MM.1S (cell line): ENCODE data around the gene ALG6.

Experiments used
- DNase-seq: peaks from one replicate; pipeline ENCODE4 v3.0.0-alpha.2; 2015
- H2AFZ ChIP-seq: fragments of 300-600 bp; sonication (generic); 2 replicates; pipeline ENCODE4 v1.6.0; 2016; ENCODE audit warnings: antibody characterized with exemption, low read length
- H3F3A ChIP-seq: fragments of 300-600 bp; sonication (generic); 2 replicates; pipeline ENCODE4 v1.6.1; 2016; ENCODE audit warnings: mild to moderate bottlenecking, antibody characterized with exemption, low read length, moderate library complexity, mixed read lengths; ENCODE audit not compliant: insufficient read depth
- H3K27ac ChIP-seq: fragments of 300-600 bp; sonication (generic); 2 replicates; pipeline ENCODE4 v1.5.1; 2016; ENCODE audit warnings: mild to moderate bottlenecking, low read length
- H3K27me3 ChIP-seq: fragments of 300-600 bp; sonication (generic); replicated peaks from 2 replicates; pipeline ENCODE4 v1.6.0; 2016; ENCODE audit warnings: low read length; ENCODE audit not compliant: insufficient read depth
- H3K36me3 ChIP-seq: fragments of 300-600 bp; sonication (generic); replicated peaks from 2 replicates; pipeline ENCODE4 v1.6.1; 2016; ENCODE audit warnings: mild to moderate bottlenecking, low read length, mixed read lengths; ENCODE audit not compliant: insufficient read depth
- H3K4me1 ChIP-seq: fragments of 300-600 bp; sonication (generic); 2 replicates; pipeline ENCODE4 v1.6.1; 2016; ENCODE audit warnings: low read length, mixed read lengths
- H3K4me2 ChIP-seq: fragments of 300-600 bp; sonication (generic); 2 replicates; pipeline ENCODE4 v1.6.0; 2016; ENCODE audit warnings: low read depth, low read length
- H3K4me3 ChIP-seq: fragments of 300-600 bp; sonication (generic); 2 replicates; pipeline ENCODE4 v1.5.1; 2016; ENCODE audit warnings: low read length, mixed read lengths
- H3K79me2 ChIP-seq: fragments of 300-600 bp; sonication (generic); 2 replicates; pipeline ENCODE4 v1.6.1; 2016; ENCODE audit warnings: mixed run types, low read length, mixed read lengths
- H3K9ac ChIP-seq: fragments of 300-600 bp; sonication (generic); 2 replicates; pipeline ENCODE4 v1.6.1; 2016; ENCODE audit warnings: low read length, mixed read lengths
- H3K9me2 ChIP-seq: fragments of 300-600 bp; sonication (generic); replicated peaks from 2 replicates; pipeline ENCODE4 v1.6.1; 2016; ENCODE audit warnings: mild to moderate bottlenecking, low read length, mixed read lengths; ENCODE audit not compliant: insufficient read depth
- H3K9me3 ChIP-seq: fragments of 300-600 bp; sonication (generic); replicated peaks from 2 replicates; pipeline ENCODE4 v1.6.1; 2016; ENCODE audit warnings: mild to moderate bottlenecking, low read length, mixed read lengths; ENCODE audit not compliant: insufficient read depth
- H4K20me1 ChIP-seq: fragments of 300-600 bp; sonication (generic); 2 replicates; pipeline ENCODE4 v1.6.1; 2016; ENCODE audit warnings: mild to moderate bottlenecking, low read length, moderate library complexity, mixed read lengths; ENCODE audit not compliant: insufficient read depth
- EZH2 ChIP-seq: fragments of 300-600 bp; sonication (generic); optimal IDR thresholded peaks from 2 replicates; pipeline ENCODE3; 2017; ENCODE audit warnings: low read depth, mild to moderate bottlenecking, antibody characterized with exemption, low read length, mixed read lengths
- EZH2phosphoT487 ChIP-seq: fragments of 300-600 bp; sonication (generic); IDR thresholded peaks from 2 replicates; pipeline ENCODE4 v1.6.1; 2018; ENCODE audit warnings: antibody characterized with exemption, low read length
- TF ChIP-seq, protein P1 (sequence below): fragments of 300-600 bp; sonication (generic); IDR thresholded peaks from 2 replicates; pipeline ENCODE4 v1.5.1; 2016; ENCODE audit warnings: antibody characterized with exemption, low read length, mixed read lengths

Gene ALG6

DNA sequence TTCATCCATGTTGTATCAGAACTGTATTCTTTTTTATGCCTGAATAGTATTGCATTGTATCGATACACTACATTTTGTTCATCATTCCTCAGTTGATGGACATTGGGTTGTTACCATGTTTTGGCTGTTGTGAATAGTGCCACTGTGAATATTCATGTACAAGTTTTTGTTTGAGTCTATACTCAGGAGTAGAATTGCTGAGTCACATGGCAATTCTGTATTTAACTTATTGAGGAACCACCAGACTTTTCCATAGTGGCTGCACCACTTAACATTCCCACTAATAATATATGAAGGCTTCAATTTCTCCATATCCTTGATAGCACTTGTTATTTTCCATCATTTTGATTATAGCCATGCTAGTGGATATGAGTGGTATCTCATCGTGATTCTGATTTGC lies 56.2 kb downstream of the ALG6 start:
- Histone ChIP-seq H3K27ac (no peak overlapping the region), H3K4me3 (no peak overlapping the region), H2AFZ (no peak overlapping the region), H3K4me1 (no peaks in the 10 kb centered on the region), H3K9me3 (no peaks in the 10 kb centered on the region), H3K79me2 (no peaks in the 10 kb centered on the region), H3K4me2 (no peak overlapping the region), H3K9me2 (no peaks in the 10 kb centered on the region), H4K20me1 (no peaks in the 10 kb centered on the region), H3K9ac (no peak overlapping the region), H3F3A (no peaks in the 10 kb centered on the region), H3K27me3 (no peaks in the 10 kb centered on the region), H3K36me3 (no peaks in the 10 kb centered on the region)
- no peak for DNase-seq
- TF ChIP-seq, protein P1, sequence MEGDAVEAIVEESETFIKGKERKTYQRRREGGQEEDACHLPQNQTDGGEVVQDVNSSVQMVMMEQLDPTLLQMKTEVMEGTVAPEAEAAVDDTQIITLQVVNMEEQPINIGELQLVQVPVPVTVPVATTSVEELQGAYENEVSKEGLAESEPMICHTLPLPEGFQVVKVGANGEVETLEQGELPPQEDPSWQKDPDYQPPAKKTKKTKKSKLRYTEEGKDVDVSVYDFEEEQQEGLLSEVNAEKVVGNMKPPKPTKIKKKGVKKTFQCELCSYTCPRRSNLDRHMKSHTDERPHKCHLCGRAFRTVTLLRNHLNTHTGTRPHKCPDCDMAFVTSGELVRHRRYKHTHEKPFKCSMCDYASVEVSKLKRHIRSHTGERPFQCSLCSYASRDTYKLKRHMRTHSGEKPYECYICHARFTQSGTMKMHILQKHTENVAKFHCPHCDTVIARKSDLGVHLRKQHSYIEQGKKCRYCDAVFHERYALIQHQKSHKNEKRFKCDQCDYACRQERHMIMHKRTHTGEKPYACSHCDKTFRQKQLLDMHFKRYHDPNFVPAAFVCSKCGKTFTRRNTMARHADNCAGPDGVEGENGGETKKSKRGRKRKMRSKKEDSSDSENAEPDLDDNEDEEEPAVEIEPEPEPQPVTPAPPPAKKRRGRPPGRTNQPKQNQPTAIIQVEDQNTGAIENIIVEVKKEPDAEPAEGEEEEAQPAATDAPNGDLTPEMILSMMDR = no peak
- no peak for TF ChIP-seq EZH2phosphoT487
- no peak for TF ChIP-seq EZH2

GRCh38 chr1:63428815-63429214 lies 61.4 kb downstream of the ALG6 start:
- no peak for DNase-seq
- Histone ChIP-seq H3F3A (no peaks in the 10 kb centered on the region), H3K79me2 (no peaks in the 10 kb centered on the region), H3K27me3 (no peaks in the 10 kb centered on the region), H3K4me1 (no peaks in the 10 kb centered on the region), H3K4me2 (no peak overlapping the region), H3K36me3 (no peaks in the 10 kb centered on the region), H3K9me3 (no peaks in the 10 kb centered on the region), H4K20me1 (no peaks in the 10 kb centered on the region), H2AFZ (no peak overlapping the region), H3K9ac (no peak overlapping the region), H3K4me3 (no peak overlapping the region), H3K9me2 (no peaks in the 10 kb centered on the region), H3K27ac (no peak overlapping the region)
- TF ChIP-seq EZH2 (no peak), EZH2phosphoT487 (no peak)
- TF ChIP-seq, protein P1 = no peak

- Histone ChIP-seq H3K9me3 (no peaks in the 10 kb centered on the region), H3K4me1 (no peaks in the 10 kb centered on the region), H3K36me3 (no peaks in the 10 kb centered on the region), H3K9me2 (no peaks in the 10 kb centered on the region), H3K79me2 (no peaks in the 10 kb centered on the region), H3K27ac (no peak overlapping the region), H2AFZ (no peak overlapping the region), H3F3A (no peaks in the 10 kb centered on the region), H3K27me3 (no peaks in the 10 kb centered on the region), H3K9ac (no peak overlapping the region), H4K20me1 (no peaks in the 10 kb centered on the region), H3K4me2 (no peak overlapping the region), H3K4me3 (no peak overlapping the region)
- DNase-seq = no peak
- TF ChIP-seq, protein P1 = no peak
- TF ChIP-seq EZH2phosphoT487 = no peak
- no peak for TF ChIP-seq EZH2
Measured at GRCh38 chr1:63429281-63429680, 61.9 kb downstream of the ALG6 start.
